OCI-LY7 (cell line): ENCODE data around the gene B9D2. TPM values are rescaled to one million over a fixed set of nuclear protein-coding genes. Genes with fewer than 3 reads are reported as not detected.

Experiments
- BruUV-seq: library from RNA; stranded (reverse); fragments of 400-500 nt; replicated peaks from 2 replicates; lab custom pipeline; 2021; lab: Mats Ljungman, UMichigan
- CTCF ChIA-PET: fragments of 300-600 bp; sonication (Branson Sonifier 250); formaldehyde crosslinking; loops from one replicate; lab custom pipeline; 2022; ENCODE audit warnings: antibody characterized with exemption; ENCODE audit not compliant: unreplicated experiment; lab: Charles Lee
- POLR2A ChIA-PET: fragments of 300-600 bp; sonication (Branson Sonifier 250); formaldehyde crosslinking; loops from one replicate; lab custom pipeline; 2022; ENCODE audit warnings: antibody characterized with exemption; lab: Charles Lee
- DNase-seq: peaks from one replicate; pipeline ENCODE4 v3.0.0-alpha.2; 2015; ENCODE audit warnings: low spot score
- H2AFZ ChIP-seq: fragments of 200-600 bp; sonication (generic), shearing (Covaris generic); 2 replicates; pipeline ENCODE4 v1.6.1; 2014; ENCODE audit warnings: mild to moderate bottlenecking, antibody characterized with exemption, low read length, moderate library complexity
- H3K27ac ChIP-seq: fragments of 200-600 bp; sonication (generic); 2 replicates; pipeline ENCODE4 v1.5.1; 2014; ENCODE audit warnings: mixed run types, low read depth, mild to moderate bottlenecking, moderate library complexity, low read length, inconsistent platforms; ENCODE audit not compliant: poor library complexity, severe bottlenecking
- H3K36me3 ChIP-seq: fragments of 200-600 bp; sonication (generic); 2 replicates; pipeline ENCODE4 v1.6.1; 2014; ENCODE audit warnings: mild to moderate bottlenecking, antibody characterized with exemption, low read length, moderate library complexity, mixed read lengths; ENCODE audit not compliant: insufficient read depth
- H3K4me1 ChIP-seq: fragments of 200-600 bp; sonication (generic); 2 replicates; pipeline ENCODE4 v1.5.1; 2014; ENCODE audit warnings: mild to moderate bottlenecking, low read length; ENCODE audit not compliant: insufficient read depth, poor library complexity, severe bottlenecking
- H3K4me2 ChIP-seq: fragments of 200-600 bp; sonication (generic); 2 replicates; pipeline ENCODE4 v1.6.1; 2014; ENCODE audit warnings: mild to moderate bottlenecking, low read length
- H3K4me3 ChIP-seq: fragments of 200-600 bp; sonication (generic); 2 replicates; pipeline ENCODE4 v1.5.1; 2014; ENCODE audit warnings: mild to moderate bottlenecking, low read depth, low read length; ENCODE audit not compliant: poor library complexity, severe bottlenecking
- H3K79me2 ChIP-seq: fragments of 200-600 bp; sonication (generic); 2 replicates; pipeline ENCODE4 v1.6.1; 2016; ENCODE audit warnings: low read depth, mild to moderate bottlenecking, low read length, moderate library complexity, mixed read lengths; ENCODE audit not compliant: insufficient read depth
- H3K9me2 ChIP-seq: fragments of 200-600 bp; sonication (generic); 2 replicates; pipeline ENCODE4 v1.6.1; 2016; ENCODE audit warnings: mild to moderate bottlenecking, low read length, mixed read lengths; ENCODE audit not compliant: insufficient read depth
- H3K9me3 ChIP-seq: fragments of 200-600 bp; sonication (generic); 2 replicates; pipeline ENCODE4 v1.6.1; 2014; ENCODE audit warnings: mild to moderate bottlenecking, mixed run types, low read length, mixed read lengths
- H4K20me1 ChIP-seq: fragments of 200-600 bp; sonication (generic); 2 replicates; pipeline ENCODE4 v1.6.1; 2014; ENCODE audit warnings: mild to moderate bottlenecking, antibody characterized with exemption, low read length, moderate library complexity, mixed read lengths; ENCODE audit not compliant: insufficient read depth
- EZH2phosphoT487 ChIP-seq: fragments of 200-600 bp; sonication (generic); IDR thresholded peaks from 2 replicates; pipeline ENCODE4 v1.6.1; 2018; ENCODE audit warnings: low read depth, borderline replicate concordance, mild to moderate bottlenecking, mixed run types, antibody characterized with exemption, low read length, moderate library complexity, mixed read lengths
- intact Hi-C: fragments of 100-400 bp; cut with micrococcal nuclease; formaldehyde crosslinking; loops from one replicate; pipeline ENCODE4 v1.10.0; 2022; ENCODE audit not compliant: unreplicated experiment
- total RNA-seq, 2 experiments: library from RNA; depleted of rRNA in 1 of 2; stranded (reverse); fragments of >200 nt in 1 of 2; shearing (Covaris generic) in 1 of 2; gene quantifications; 2 replicates each; pipeline ENCODE4 v1.2.3, GENCODE V29; 2014 to 2022
- TF ChIP-seq, protein P1 (sequence below): fragments of 200-600 bp; sonication (generic); conservative IDR thresholded peaks from 2 replicates; pipeline ENCODE4 v1.5.1; 2014; ENCODE audit warnings: mild to moderate bottlenecking, antibody characterized with exemption, low read length, moderate library complexity, mixed read lengths

B9D2 gene
- total RNA-seq, 2 experiments from 2014 or later = 3.9 to 5.2 TPM

DNA sequence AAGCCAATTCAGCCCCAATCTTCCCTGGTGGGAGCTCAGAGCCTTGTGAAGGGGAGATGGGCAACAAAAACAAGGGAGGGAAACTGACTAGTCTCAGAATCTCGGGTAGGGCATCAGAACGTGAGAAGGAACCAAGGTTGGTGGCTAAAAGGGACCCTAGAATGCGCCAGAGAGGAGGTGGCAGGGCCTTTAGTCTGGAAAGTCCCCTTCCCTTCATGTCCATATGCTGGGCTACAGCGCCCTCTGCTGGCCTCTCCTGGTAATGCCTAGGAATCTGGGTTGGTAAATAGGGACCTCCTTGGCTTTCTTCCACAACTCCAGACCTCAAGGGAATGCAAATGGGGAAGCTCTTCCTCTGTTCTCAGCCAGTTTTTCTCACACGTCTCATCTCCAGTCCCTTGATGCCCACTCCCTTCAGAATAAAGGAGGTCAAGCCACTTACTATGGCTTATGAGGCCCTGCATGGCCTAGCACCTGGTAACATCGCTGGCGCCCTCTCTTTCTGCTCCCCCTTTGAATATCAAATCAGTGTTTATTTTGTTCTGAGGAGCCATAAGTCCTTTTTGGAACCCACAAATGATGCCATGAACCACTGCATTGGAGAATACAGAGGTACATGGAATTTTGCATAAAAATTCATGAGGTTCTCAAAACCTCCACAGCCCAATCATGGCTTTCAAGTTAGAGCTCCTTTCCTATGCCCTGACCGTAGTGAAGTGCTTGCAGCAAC lies 55.3 kb downstream of the B9D2 start:
- no TSS peak for BruUV-seq
- H3K79me2 ChIP-seq = peaks cover 18% of the 10 kb centered on the region
- peak overlapping the region; percentile 68 for H3K27ac ChIP-seq
- no peak overlapping the region for H3K4me3 ChIP-seq
- no peak overlapping the region for H2AFZ ChIP-seq
- ChIA-PET POLR2A (interaction anchor here (0.6 kb wide), 1 partner anchor 146 kb away, joined by 6 read pairs; no protein-coding TSS in a partner anchor), CTCF (interaction anchor here (1.0 kb wide), 1 partner anchor 10 kb away, joined by 5 read pairs; no protein-coding TSS in a partner anchor)
- H3K9me3 ChIP-seq = no peaks in the 10 kb centered on the region
- peak overlapping the region; percentile 99 for H3K4me2 ChIP-seq
- H3K9me2 ChIP-seq = no peaks in the 10 kb centered on the region
- H4K20me1 ChIP-seq = no peaks in the 10 kb centered on the region
- TF ChIP-seq, protein P1, sequence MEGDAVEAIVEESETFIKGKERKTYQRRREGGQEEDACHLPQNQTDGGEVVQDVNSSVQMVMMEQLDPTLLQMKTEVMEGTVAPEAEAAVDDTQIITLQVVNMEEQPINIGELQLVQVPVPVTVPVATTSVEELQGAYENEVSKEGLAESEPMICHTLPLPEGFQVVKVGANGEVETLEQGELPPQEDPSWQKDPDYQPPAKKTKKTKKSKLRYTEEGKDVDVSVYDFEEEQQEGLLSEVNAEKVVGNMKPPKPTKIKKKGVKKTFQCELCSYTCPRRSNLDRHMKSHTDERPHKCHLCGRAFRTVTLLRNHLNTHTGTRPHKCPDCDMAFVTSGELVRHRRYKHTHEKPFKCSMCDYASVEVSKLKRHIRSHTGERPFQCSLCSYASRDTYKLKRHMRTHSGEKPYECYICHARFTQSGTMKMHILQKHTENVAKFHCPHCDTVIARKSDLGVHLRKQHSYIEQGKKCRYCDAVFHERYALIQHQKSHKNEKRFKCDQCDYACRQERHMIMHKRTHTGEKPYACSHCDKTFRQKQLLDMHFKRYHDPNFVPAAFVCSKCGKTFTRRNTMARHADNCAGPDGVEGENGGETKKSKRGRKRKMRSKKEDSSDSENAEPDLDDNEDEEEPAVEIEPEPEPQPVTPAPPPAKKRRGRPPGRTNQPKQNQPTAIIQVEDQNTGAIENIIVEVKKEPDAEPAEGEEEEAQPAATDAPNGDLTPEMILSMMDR = peak; percentile 98
- no peak for TF ChIP-seq EZH2phosphoT487
- H3K36me3 ChIP-seq = peaks cover 76% of the 10 kb centered on the region
- H3K4me1 ChIP-seq = peaks cover 44% of the 10 kb centered on the region
- DNase-seq = peak; percentile 86
- intact Hi-C loops = loop anchor here (1.0 kb wide), 1 partner anchor 104 kb away; no protein-coding TSS in a partner anchor

DNA sequence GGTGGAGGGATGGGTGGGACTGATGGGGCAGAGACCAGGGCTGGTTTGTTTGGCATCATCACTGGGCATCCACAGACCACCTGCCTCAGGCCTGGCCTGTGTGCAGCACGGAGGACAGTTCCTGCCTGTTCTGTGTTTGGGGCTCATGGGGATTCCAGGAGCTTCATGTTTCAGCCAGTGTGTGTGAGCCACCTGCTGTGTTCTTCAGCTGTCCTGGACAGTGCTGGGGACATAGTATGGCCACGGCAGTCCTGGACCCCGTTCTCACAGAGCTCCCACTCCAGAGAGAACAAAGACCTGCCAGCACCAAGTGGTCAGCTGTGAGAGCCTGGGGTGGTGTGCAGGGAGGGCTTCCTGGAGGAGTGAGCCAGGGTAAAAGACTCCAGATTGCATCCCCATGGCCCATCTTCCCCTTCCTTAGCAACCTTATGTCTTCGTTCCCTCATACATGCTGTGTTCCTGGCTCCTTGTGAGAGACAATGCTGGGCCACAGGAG lies 55.9 kb downstream of the B9D2 start:
- Histone ChIP-seq H3K4me3 (no peak overlapping the region), H3K4me2 (peak overlapping the region; percentile 99), H3K9me3 (no peaks in the 10 kb centered on the region), H3K27ac (peak overlapping the region; percentile 68), H4K20me1 (no peaks in the 10 kb centered on the region), H3K4me1 (peaks cover 44% of the 10 kb centered on the region), H3K9me2 (no peaks in the 10 kb centered on the region), H2AFZ (no peak overlapping the region), H3K36me3 (peaks cover 76% of the 10 kb centered on the region), H3K79me2 (peaks cover 18% of the 10 kb centered on the region)
- TF ChIP-seq, protein P1 = no peak
- TF ChIP-seq EZH2phosphoT487 = no peak
- POLR2A ChIA-PET = interaction anchor here (0.6 kb wide), 1 partner anchor 145 kb away, joined by 6 read pairs; no protein-coding TSS in a partner anchor
- no TSS peak for BruUV-seq
- CTCF ChIA-PET = interaction anchor here (1.0 kb wide), 1 partner anchor 10 kb away, joined by 5 read pairs; no protein-coding TSS in a partner anchor
- intact Hi-C loops = loop anchor here (1.0 kb wide), 1 partner anchor 104 kb away; no protein-coding TSS in a partner anchor
- DNase-seq = no peak
